ENCODE measurements around the gene UBAP1L.

- TF ChIP-seq CTCF (IDR thresholded peaks at IDR 0.05; ENCODE audit: borderline replicate concordance, extremely low read depth, low read length, poor library complexity, severe bottlenecking): no peak
- no peak for TF ChIP-seq EZH2 (IDR thresholded peaks at IDR 0.05; ENCODE audit: borderline replicate concordance, low read depth, low read length, severe bottlenecking)
Observed at GRCh38 chr15:65132878-65133547, 18.0 kb upstream of the UBAP1L start.
